HG03159 (cell line): ENCODE measurements around the gene SPAG16.
"Not testable (repeated sequence)": the region's sequence is repeated elsewhere in the genome, so short reads cannot be mapped to it uniquely, and the experiment has no call there.

Experiments
- ATAC-seq: cut with Tn5 transposase; IDR thresholded peaks from one replicate; pipeline ENCODE4 v1.9.1; 2021; ENCODE audit warnings: mild to moderate bottlenecking, moderate library complexity; ENCODE audit not compliant: unreplicated experiment

SPAG16 gene

DNA sequence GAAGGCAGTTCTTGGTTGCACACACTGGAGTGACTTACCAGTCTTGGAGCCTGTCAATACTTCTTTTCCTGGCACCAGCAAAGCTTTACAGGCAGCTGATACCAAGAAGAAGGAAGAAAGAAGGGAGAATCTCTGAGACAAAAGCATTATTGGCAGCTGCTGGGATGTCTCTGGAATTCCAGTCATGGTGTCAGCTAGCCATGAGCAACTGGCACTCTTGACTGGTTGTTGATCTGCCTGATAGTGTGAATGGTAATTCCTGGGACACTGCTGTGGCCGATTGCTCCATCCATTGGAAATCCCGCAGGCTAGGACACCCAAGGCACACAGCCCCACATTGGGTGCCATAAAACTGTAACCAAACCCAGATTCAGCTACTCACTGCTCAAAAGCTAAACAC is 17.8 kb upstream of the SPAG16 start:
- no peak for ATAC-seq

DNA sequence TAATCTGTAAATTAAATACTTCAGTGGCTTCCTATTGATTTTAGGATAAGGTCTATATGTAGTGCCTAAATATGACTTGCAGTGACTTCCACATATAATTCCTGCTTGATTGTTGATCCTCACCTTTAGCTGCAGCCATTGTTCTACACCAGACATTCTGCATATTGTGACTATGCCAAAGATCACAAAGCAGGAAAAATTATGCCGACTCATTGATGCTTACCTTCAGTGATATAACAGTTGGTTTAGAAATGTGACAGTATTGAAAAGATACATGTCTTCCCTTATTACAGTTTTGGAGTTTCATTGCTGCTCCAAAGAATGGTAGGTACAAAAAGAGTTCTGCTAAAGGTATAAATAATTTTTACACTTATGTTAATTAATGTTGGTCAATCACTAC is 12.3 kb upstream of the SPAG16 start:
- no peak for ATAC-seq

DNA sequence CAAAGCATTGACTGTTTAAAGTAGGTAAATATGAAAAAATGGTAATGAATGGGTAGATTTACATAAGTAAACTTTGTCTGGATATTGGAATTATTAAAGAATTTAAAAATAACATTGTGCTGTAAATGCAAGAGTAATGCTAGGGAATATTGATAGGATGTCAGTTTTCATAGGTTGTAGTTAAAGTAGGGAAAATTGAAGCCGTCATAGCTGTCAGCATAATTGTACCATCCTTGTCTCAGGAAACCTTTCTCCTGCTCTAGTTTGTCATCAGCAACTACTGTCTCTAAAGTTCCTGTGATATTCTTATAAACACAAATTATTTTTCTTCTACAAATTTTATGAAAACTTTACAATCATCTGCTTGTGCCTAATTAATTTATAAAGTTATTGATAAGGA is 10.1 kb upstream of the SPAG16 start:
- ATAC-seq = no peak

DNA sequence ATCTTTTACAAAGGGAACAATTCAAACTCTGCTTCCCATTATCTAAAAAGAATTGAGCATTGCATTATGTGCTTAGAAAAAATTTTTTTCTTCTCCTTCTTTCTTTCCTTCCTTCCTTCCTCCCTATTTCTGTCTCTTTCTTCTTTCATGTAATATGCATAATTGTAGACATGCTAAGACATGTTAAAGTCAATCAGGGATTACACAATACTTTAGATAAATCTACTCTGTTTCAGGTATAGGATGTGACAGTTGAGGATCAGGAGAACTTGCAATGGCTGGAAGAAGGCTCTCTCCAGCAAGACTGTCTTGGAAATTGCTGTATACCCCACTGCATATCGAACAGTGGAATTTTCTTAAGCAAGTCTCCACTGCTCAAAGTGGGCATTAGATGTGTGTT is 9.0 kb upstream of the SPAG16 start:
- ATAC-seq = no peak

DNA sequence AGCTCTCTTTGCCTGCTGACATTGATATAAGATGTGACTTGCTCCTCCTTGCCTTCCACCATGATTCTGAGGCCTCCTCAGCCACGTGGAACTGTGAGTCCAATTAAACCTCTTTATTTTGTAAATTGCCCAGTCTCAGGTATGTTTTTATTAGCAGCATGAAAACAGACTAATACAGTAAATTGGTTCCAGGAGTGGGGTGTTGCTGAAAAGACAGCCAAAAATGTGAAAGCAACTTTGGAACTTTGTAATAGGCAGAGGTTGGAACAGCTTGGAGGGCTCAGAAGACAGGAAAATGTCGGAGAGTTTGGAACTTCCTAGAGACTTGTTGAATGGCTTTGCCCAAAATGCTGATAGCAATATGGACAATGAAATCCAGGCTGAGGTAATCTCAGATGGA is 7.1 kb upstream of the SPAG16 start:
- ATAC-seq = not testable (repeated sequence)

DNA sequence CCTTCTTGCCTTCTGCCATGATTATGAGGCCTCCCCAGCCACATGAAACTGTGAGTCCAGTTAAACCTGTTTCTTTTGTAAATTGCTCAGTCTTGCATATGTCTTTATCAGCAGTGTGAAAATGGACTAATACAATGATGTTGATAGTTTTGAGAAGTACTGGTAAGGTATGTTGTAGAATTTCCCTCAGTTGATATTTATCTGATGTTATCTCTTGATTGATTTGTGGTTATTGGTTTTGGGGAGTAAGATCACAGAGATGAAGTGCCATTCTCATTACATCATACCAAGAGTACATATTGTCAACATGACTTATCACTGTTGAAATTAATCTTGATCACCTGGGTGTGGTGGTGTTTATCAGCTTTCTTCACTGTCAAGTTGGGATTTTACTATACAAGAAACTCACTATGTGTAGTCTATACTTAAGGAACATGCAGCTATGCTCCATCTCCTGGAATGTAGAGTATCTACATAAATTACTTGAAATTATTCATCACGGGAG is 5.1 kb upstream of the SPAG16 start:
- no peak for ATAC-seq

DNA sequence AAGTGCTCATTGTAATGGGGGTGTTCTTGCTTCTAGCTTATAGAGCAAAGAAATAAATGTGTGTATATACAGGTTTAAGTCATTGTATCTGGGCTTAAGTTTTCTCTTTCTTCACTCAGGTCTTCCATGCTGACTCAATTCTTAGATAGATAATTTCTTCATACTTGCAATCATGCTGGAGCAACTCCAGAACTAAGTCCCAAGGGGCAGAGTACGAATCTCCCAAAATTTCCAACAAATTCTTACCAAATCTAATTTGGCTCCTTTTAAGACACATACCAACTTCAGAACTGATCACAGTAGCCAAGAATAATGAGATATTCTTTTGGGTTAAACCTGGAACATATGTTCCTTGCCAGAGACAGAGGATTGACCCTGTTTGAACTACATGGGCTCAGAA is 4.3 kb upstream of the SPAG16 start:
- ATAC-seq = no peak

DNA sequence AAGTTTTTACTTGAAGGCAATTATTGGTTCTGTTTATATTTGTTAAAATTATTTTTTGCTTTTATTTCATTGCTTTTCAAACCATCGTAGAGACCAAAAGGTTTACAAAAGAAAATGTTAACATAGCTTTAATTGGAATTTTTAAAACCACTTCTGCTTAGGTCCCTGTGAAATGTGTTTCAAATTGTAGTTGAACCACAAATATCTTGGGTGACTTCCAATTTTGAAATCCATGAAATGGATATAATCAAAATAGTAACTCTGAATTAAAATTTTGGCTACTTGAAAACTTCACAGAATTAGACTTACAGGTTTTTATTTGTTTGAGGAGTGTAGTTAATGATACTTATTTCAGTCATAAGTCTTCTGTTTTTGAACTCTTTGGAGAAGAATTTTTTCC is 3.1 kb upstream of the SPAG16 start:
- ATAC-seq = no peak

DNA sequence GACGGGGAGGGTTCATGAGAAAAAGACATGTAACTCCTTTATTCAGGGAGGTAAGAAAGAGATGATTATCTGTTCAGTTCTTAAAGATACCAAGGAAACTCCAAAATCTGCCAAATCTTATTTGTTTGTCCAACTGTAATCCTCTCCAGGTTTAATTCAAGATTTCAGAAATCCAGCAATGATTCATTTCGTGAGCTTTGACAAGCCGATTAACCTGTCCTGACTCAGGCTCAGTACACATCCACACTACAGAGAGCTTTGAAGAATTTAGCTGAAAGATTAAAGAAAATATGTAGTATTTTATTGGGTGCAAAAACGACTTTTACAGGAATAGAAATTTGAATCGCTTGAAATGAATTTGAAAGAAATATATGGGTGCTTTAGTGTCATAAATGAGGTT is 1.1 kb downstream of the SPAG16 start:
- no peak for ATAC-seq

DNA sequence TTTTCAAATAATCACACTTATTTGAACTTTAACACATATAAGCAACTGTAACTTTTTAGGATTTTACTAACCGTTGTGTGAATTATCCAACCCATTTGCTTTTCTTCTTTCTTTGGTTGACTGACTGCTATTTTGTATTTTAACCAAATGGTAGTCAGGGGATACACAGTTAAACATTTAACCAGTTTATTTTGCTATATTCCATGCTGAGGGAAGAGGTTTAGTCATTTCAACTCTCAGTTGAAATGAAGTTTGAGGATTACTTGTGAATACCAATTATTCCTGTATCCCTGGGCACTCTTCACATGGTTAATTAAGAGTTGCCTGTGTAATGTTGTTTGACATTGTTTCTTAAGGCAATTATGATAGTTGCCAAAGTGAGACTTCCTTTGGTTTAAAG is 1.9 kb downstream of the SPAG16 start:
- no peak for ATAC-seq

DNA sequence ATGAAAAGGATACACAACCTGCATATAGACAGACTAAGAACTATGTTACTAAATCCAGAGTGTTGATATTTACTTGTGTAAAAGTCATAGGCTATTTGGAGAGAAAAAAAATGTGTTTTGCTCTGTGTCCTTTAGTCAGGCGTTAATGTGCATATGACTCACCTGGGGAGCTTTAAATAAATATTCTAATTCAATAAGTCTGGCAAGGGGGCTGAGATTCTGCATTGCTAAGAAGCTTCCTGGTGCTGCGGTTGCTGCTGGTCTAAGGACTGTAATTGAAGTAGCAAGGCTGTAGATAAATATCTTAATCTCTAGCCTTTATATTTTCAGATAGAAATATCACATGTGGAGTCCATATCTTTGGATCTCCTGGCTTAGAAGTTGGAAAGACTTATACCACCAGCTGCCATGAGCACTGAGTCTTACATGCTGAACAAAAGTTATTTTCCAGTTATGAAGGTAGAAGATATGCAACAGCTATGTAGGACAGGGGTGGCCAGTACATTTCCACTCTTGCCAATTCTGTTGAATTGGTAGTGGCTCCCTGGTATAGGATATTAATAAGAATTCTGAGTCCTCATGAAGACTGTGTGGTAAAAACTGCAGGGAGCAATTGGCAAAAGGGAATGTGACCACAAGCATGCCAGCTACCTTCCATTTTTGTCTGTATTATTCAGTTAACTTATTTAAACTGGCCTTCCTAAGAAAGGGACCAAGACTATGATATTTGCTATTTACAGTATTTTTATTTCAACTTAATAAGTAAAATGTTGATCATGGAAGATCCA is 4.8 kb downstream of the SPAG16 start:
- ATAC-seq = no peak

DNA sequence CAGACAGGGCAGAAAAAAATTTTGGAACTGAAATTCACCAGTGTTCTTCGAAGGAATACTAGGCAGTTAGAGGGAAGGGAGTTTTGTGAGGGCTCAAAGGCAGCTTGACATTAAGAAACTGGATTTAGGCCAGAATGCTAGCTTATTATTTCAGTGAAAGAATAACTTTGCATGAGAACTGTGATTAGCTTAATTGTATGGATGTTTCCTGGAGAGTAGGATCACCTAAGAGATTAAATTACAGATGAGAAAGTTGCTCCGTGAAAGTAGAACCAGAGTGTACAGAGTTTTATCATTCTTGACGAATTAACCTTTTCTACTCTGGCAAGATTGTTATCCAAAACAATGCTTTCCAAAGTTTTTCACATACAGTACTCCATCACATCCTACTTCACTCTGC is 6.2 kb downstream of the SPAG16 start:
- no peak for ATAC-seq

DNA sequence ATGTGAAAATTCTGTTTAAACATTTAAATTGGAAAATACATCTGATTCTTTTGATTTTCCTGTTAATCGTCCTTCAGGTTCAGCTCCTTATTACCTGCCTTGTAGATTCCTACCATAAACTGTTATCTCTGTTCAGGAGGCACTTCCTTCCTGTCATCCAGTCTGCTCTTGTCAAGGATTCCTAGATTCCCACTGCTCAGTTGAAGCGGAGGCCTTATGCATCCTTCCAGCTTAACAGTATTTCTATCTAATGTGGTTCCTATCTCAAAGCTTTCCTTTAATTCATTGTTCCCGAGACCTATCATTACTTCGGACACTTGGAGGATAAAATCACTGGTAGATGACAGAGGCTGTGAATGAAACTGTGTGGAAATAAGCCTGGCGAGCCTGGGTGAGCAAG is 12.0 kb downstream of the SPAG16 start:
- no peak for ATAC-seq

DNA sequence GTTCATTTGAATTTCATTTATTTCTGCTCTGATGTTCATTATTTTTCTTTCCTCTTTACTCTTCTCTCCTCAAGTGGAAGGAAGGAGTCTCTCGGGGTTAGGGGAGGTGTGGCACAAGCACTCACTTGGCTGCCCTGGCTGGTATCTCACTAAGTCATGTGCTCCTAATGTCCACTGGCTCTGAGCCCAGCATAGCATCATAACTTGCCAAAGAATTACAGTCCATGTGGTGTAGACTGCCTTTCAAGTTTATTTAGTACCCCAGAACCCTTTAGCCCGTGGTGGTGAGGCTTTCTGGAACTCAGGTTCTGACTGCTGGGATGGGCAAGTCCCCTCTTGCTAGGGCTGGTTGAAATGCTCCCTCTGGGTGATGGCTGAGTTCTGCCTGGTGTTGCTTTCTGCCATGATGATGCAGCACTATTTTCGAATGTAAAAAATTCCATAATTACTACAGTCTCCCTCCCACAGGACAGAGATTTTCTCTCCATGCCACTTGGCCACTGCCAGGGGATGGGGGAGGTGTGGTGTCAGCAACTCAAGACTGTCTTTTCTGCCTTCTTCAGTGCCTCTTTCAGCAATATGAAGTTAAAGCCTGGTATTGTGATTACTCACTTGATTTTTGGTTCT is 22.2 kb downstream of the SPAG16 start:
- no peak for ATAC-seq

DNA sequence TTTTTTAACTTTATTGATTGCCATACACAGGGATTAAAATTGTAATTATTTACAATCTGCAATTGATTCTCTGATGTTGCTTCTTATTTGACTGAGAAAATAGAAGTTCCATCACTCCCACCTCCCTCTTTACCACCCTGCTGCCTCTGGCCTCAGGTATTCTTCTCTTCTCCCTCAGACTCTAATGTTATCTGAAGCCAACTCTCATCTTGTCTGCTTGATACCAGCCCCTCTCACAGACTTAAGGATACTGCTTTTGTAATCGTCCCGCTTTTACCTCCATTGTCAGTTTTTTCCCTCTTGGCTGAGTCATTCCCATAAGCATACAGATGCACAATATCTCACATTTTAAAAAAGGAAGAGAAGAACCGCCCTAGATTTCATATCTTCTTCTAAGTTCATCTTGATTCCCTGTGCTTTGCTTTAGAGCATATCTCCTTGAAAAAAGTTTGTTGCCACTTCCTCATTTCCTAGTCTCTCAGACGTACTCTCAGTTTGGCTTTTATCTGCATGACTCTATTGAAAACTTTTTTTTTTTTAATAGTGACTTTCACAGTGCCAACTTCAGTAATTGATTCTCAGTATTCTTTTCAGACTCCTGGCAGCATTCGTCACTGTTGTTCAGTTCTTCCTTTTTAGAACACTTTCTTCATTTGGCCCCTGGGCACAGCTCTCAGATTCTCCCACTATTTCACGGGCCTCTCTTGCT is 31.1 kb downstream of the SPAG16 start:
- peak; percentile 66 for ATAC-seq

DNA sequence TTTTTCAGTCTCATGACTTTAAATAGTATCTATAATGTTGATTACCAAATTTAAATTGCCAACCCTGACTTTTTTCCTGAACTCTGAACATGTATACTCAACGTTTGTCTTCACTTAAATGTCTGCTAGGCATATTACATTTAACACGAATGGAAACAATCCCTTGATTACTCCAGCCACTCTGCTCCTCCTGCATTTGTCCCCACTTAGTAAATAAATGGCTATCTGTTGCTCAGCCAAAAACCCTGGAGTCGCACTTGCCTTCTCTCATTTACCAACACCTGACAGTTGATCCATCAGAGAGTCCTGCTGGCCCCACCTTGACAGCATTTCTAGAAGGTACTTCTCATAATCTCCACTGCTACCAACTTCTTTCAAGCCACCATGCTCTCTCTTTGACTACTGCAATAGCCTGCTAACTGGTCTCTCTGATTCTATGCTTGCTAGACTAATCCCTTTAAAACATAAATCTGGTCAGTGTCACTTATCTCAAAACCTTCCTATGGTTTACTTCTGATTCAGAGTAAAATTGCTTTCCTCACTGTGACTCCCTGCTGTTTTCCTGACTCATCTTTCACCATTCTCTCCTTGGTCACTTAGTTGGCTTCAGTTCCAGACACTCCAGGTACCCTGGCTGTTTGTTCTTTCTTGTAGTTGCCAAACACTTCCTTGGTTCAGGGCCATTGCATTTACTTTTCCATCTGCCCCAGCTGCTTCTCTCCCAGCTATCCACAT is 31.9 kb downstream of the SPAG16 start:
- ATAC-seq = no peak

DNA sequence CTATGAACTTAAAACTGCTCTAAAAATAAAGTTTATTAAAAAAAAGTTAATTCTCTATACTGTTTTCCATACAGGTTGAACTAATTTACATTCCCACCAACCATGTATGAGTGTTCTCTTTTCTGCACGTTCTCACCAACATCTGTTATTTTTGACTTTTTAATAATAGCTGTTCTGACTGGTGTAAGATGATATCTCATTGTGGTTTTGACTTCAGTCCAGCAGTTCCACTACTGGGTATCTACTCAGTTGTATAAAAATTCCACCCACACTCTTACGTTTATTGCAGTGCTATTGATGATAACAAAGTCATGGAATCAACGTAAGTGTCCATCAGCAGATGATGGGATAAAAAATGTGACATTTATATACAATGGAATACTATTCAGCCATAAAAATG is 33.7 kb downstream of the SPAG16 start:
- no peak for ATAC-seq

DNA sequence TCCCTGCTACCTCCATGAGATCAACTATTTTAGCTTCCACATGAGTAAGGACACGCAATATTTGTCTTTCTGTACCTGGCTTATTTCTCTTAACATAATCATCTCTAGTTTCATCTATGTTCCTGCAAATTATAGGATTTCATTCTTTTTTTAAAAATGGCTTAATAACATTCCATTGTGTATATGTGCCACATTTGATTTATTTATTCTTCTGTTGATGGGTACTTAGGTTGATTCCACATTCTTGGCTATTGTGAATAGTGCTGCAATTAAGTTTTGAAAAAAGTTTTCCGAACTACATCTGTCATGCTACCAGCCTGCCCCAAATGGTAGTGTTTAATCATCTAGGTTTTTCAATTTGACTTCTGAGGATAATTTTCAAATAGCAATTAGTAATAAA is 36.3 kb downstream of the SPAG16 start:
- no peak for ATAC-seq

DNA sequence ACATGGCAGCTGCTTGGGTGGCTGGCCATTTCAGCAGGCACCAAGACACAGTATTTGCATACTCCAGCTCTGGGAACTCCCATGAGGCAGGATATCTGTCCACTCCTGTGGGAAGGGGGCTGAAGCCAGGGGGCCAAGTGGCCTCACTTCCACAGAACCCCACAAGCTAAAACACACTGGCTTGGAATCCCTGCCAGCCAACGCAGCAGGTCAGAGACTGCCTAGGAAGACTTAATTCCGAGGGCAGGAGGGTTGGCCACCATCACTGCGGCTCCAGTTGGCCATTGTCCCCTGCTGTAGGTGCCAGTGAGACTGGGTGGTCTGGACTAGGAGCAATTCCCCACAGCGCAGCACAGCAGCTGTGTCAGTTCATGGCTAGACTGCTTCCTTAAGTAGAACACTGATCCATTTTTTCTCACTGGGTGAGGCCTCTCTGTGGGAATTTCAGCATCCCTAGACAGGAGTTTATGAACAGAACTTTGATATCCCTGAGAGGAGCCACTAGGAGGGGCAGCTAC is 52.0 kb downstream of the SPAG16 start:
- no peak for ATAC-seq

DNA sequence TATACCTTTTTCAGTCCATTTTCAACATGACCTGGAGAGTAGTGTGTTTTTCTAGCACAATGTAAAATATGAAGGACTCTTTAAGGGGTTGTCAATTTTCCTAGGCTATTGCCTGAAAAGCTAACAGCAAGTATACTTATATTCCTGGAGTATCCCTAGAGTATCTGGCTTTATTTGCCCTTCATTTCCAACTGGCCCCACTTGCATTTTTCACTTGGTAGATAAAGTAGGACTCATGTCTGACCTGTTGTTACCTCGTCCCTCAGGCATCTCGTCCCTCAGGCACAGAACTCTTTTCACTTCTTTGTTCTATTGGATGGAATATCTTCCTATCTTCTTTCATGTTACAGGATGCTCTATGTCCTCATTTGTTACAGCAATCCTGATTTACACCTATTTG is 69.2 kb downstream of the SPAG16 start:
- no peak for ATAC-seq

DNA sequence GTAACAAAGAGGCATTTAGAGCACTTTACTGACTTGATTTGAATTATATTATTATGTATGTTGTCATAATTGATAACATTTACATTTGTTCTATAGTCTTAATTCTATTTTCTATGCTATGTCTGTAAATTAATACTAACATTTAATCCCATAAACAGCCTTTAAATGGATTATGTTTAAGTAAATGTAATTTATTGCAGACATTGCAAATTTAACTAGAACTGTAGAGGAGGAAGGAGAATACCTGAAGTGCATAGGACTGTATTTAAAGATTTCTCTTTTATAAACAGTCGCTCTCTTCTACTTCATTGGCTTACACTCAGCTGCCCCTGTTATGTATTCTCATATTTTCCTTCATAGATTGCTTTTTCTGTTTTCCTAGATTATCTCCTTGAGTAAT is 92.4 kb downstream of the SPAG16 start:
- ATAC-seq = no peak
